GM21528 (cell line): ENCODE results near the gene ZFP36L1.

ENCODE experiments used
- ATAC-seq: cut with Tn5 transposase; IDR thresholded peaks from one replicate; pipeline ENCODE4 v1.9.1; 2021; ENCODE audit warnings: mild to moderate bottlenecking, moderate library complexity; ENCODE audit not compliant: unreplicated experiment, low FRiP score

Gene ZFP36L1

GRCh38 chr14:68797121-68797670 is 4.3 kb upstream of the ZFP36L1 start:
- no peak for ATAC-seq

DNA sequence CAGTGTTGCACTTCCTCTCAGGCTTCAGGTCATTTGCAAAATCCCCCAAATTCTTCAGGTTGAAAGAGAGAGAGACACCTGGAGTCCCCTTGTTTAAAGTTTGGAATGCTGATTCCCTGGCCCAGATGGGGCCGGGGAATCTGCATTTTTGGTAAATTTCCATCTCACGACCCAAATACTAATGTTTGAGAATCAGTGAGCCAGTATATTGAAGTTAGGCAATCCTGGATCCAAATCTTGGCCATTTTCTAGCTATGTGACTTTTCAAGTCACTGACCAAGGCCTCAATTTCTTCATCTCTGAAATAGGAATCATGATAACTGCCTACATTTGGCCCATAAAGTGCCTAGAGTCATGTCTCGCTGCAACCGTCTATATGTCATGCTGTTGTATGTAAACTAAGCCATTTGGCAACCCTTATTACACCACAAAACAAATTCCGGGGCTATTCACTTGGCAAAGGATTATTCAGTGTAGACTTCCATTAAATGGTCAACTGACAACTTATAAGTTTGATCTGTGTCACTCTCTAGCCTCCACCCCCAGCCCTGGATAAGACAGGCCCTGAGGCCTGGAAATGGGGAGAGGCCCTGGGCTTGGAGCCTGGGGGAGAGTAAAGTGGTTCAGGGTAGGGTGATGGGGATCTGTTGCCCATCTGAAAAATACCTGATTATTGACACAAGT is 3.7 kb upstream of the ZFP36L1 start:
- no peak for ATAC-seq

GRCh38 chr14:68795597-68796417 is 2.9 kb upstream of the ZFP36L1 start:
- peak; percentile 44 for ATAC-seq

DNA sequence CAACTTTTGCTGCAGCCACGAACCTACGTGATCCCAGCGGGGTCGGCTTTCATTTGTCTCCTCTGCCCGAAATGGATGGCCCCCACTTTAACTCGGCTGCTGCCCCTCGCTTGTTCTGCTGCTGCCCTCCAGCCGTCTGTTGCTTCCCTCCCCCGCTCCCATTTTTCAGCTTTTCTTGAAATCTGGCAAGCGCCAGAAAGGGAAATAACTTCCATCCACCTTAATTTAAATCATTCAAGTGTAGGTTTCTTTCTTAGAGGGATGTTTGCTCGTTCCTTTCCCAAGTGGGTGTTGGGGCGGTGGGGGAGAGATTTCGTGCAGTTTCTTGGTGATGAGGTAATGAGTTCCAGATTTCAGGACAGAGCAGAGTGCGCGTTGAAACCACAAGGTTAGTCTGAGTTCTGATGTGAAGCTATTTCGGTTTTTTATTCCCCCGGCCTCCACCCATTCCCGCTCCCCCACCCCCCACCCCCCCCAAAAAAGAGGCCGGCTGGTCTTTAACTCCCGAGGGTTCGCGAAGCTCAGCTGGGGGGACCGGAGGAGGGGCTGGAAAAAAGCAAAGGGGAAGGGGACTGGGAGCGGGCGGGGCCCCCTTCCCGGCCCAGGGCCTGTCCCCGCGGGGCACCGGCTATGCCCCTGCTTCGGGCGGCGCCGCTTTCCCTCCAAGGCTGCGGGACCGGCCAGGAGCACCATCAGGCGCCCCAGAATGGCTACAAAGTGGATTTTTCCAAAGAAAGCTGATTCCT is 2.2 kb upstream of the ZFP36L1 start:
- ATAC-seq, result no peak

DNA sequence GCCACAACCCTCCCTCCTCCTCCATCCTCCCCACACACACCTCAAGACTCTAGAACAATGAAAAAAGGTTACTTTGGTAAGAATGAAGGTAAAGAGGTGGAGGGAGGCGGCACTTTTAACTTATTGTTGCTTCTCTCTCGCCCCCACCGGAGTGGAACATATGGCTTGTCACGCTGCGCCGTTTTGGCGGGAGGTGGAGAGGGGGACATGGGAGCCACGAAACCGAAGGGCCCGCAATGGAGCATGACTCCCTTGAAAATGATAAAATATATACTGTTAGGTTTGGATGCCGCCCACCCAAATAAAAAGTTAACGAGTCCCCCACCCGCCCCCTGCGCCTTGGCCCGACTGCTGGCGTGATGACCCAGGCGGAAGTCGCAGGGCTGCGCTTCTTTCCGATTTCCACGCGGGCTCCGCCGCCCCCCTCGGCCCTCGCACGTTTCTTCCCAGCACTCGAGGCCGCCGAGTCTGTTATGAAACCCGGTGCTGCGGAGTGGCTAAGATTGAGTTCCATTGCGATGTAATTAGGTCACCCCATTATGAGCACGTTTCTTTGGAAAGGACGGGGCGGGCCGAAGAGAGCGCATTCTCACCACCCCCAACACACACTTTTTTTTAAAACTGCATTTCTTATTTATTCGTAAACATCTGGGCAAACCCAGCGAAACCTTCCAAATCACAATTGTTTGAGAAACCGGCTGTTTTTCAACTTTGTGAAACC is 1.4 kb upstream of the ZFP36L1 start:
- no peak for ATAC-seq

GRCh38 chr14:68793734-68794129 is 865 bp upstream of the ZFP36L1 start:
- no peak for ATAC-seq

GRCh38 chr14:68792678-68792978 is 239 bp downstream of the ZFP36L1 start:
- no peak for ATAC-seq

DNA sequence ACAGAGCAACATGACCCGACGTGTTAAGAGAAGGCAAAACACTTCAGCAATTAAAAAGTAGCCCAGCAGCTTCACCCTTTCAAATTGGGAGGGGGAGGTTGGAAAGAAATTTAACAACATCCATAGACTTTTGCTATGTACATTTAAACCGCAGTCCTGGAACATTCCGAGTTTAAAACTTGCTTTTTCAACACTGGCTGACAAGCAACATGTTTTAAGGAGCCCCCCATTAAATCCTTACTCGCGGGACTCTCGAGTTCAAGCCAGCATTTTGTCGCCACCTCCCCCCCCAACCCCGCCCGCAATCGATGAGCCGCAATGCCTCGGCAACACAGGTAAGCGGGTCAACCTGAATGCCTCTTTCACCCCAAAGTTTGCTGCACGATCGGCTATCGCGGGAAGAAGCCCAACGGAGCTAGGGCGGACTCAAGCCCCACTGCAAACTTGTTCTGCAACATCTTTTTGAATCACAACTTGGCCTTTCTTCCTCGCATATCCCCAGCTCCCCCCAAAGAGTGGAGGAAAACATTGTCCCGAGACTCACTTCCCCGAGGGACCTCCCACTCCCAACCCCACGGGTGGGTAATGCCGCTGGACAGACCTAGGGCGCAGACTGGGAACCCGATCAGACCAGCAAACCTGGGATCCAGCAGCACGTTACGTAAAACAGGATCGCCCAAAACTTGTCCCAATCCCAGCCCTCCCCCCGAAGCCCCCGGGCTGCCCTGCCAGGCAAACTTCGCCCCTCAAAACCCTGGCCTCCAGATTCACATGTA is 777 bp downstream of the ZFP36L1 start:
- ATAC-seq, result no peak

- no peak for ATAC-seq
Observed at GRCh38 chr14:68791078-68791901, 1.6 kb downstream of the ZFP36L1 start.

DNA sequence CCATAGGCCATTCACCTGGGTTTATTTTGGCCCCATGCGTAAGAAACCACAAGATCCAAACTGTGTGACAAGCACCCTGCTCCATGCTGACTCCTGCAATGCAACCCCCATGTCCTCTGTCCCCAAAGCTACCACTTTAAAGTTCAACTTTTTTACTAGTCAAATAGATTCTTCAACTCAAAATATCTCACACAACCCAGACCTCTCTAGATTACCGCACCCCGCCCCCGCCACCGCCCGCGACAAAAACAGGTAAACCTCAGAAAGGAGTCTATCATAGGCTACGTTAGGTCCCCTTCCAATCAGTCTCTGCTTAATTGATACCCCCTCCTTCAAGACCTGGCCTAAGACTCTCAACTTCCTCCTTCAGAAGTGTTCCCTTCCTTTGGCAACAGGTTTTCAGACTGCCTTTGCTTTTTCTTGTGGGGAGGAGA is 2.2 kb downstream of the ZFP36L1 start:
- ATAC-seq, result no peak

GRCh38 chr14:68789821-68790643 is 2.8 kb downstream of the ZFP36L1 start:
- no peak for ATAC-seq

- ATAC-seq, result no peak
Observed at GRCh38 chr14:68788996-68789820, 3.7 kb downstream of the ZFP36L1 start.

DNA sequence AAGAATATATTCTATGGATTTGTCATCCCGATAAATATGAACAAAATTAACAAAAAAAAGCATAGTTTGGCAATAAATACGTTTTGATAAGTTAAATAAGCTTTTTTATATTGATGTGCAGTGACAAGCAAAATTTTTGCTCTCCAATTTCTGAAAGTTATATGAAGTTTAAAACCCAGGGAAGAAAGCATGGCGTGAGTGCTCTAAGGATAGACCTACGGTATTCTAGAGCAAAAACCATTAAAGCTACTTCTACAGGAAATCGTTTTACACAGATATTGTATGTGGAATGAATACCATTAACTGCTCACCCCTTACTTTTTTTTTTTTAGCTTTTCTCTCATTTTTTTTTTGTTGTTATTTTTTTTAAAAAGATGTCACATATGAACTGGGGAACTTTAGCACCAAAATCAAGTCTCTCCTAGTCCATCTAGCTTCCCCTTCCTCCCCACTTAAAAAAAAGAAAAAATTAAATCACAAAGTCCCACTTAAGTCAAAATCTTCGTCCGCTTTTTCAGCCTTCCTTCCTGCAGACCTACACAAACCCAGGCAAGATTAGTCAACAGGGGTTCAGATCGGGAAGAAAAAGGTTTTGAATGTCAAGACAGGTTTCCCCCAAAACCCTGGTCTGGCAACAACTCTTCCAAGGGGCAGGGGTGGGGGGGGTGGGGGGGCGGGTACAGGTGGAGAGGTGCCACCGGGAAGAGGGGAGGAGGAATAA is 4.4 kb downstream of the ZFP36L1 start:
- ATAC-seq, result no peak

DNA sequence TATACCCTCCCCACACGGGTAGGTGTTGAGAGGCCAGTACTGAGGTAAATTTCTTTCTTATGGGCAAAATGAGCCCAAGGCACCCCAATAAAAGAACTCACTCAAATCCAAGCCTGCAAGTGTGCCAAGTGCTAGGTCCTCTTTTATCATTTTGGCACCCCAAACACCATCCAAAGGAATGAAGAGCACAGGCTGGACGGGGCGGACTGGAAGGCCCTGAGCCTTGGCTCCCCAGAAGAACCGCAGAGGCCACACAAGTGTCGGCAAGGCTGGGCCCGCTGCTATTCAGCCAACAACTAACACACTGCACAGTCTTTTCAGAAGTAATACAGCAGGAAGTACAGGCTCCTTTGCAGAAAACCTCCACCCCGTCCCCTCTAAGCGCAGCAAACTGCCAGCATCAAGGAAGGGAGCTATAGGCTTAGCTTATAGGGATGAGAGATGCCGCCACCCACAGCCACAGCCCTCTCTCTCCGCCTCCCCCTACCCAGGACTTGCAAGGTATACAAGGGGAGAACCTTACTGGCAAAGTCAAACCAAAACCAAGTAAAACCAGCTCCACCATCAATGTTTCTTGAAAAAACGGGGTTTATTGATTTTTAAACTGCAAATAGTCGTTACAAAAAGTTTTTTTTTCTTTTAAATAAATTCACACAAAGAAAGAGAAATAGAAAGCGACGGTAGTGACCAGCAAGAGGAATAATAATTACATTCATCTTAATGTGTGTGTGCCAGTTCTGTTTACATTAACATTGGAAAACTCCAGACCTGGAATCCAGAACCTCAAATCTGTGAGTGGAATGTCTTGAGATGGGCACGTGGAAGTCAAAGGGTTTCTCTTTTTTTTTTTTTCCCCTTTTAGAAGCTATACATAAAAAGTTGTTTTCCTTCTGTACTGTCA is 5.5 kb downstream of the ZFP36L1 start:
- ATAC-seq, result no peak

GRCh38 chr14:68786491-68787091 is 6.3 kb downstream of the ZFP36L1 start:
- ATAC-seq, result no peak
